ENCODE results near the gene HOXC11. TPM values are rescaled to one million over a fixed set of nuclear protein-coding genes. Genes with fewer than 3 reads are reported as not detected.

The HOXC11 gene
- total RNA-seq, 1 donor from 2014 or later, result not detected

DNA sequence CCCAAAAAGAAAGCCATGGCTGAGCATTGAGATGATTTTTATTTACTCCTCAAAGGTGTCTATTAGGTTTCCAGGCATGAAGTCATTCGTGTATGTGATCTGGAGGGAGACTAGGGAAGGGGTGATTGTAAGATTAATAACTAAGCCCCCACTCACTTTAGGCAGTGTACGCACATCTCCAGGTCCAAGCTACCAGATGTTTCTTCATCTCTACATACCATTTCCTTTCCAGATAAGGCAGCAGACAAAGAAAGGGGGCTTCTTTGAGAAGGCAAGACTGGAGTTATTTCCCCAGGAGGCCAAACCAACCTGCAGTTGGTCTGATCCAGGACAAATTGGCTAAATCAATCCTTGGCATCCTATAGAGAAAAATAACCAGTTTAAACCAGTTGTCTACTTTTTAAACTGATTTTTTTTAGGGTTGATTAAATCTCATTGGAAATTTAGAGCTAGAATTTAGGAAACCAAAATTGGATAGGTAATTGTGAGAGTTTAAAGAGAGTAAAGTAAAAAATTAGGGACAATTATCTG, 30.4 kb upstream of the HOXC11 start:
- no peak for DNase-seq

DNA sequence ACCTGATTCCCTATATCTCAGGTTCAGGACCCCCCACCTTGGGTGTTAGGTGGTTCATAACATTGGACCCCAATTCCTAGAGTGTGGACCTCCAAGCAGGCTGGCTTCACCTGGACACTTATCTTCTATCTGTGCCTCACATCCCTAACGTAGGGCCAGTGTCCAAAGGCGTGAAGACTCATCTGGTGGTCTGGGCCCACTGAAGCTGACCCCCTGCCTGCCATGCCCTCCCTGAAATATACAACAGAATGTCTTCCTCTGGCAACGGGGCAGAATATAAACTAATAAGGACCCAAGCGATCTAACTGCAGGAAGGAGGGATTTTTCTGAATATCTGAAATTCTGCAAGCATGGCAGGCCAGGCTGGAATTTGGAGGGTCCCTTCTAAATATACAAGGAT, 28.7 kb upstream of the HOXC11 start:
- DNase-seq, result no peak

DNA sequence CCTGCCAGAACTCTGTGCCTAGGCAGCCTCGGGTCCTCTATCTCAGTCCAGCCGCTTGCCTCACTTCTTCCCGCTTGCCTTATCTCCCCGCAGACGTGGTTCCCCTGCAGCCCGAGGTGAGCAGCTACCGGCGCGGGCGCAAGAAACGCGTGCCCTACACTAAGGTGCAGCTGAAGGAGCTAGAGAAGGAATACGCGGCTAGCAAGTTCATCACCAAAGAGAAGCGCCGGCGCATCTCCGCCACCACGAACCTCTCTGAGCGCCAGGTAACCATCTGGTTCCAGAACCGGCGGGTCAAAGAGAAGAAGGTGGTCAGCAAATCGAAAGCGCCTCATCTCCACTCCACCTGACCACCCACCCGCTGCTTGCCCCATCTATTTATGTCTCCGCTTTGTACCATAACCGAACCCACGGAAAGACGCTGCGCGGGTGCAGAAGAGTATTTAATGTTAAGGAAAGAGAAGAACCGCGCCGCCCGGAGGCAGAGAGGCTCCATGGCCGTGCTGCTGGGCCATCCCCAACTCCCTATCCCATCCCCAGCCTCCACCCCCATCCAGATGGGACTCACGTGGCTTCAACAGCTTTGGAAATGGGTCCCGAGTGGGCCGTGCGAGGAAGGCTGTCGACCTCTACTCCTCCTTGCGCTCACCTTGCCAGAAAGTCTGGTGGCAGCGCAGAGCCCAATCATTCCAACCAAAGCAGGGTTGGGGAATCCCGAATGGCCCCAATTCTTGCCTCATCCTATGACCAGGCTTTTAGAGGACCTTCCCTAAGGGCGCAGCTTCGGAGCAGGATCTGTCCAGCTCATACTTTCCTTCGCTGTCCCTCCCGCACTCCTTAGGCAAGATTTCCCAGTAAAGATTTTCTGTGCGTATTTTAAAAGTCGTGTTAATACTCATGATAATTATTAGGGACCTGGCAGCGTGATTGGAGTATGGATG, 27.7 kb upstream of the HOXC11 start:
- no peak for DNase-seq

DNA sequence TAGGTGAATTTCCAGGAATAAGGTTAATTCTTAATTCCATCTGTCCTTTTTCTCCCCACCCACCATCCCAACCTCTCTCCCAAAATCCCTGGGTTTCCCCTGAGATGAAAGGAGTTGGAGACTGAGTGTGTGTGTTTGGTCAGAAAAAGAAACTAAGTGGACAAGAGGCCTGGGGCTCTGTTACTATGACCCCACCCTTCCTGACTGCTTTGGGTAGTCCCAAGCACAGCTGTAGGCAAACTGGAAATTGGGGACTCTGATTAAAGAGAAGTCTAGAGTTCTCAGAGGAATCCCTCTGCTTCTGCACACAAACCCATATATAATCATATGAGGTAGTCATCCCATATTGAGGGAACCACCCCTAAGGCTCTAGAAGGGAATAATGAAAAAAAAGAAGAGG, 25.2 kb upstream of the HOXC11 start:
- DNase-seq, result no peak

DNA sequence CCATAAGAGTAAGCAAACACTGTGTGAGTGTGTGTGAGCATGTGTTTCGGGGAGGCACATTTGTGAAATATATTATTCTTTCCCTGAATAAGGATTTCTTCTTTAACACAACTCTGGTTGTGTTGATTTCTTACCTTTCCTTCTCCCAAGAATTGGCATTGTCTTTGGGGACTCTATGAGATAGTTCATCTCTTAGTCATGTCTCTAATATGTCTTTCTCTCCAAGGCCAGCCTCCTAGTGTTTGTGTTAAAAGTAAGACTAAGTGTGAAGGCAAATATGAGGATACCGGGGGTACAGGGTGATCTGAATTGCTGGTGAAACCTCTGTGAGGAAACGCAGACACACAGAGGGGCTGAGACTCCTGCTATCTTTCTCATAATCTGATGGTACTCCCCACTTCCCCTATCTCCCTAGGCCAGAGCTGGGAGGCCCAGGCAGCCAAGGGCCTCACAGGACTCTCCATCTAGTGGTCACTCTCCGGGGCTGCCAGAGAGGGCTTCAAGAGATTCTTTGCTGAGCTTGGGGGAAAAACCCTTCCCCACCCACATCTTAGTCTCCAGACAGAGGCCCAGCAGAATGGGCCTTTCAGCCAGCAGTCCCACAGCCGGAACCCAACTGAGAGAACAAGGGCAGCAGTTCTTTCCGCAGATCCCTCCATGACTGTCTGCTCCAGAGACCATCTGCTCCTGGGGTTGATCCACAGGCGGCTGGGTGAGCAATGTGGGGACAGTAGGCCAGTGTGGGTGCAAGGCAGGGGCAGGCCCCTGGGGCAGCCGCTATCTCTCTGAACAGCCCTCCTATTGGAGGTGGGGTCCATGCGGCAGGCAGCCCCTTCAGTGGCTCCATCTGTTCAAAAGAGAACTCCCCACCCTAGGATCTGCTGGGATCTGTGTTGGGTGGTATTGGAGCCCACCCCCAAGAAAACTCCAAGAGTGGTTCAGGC, 24.0 kb upstream of the HOXC11 start:
- no peak for DNase-seq

DNA sequence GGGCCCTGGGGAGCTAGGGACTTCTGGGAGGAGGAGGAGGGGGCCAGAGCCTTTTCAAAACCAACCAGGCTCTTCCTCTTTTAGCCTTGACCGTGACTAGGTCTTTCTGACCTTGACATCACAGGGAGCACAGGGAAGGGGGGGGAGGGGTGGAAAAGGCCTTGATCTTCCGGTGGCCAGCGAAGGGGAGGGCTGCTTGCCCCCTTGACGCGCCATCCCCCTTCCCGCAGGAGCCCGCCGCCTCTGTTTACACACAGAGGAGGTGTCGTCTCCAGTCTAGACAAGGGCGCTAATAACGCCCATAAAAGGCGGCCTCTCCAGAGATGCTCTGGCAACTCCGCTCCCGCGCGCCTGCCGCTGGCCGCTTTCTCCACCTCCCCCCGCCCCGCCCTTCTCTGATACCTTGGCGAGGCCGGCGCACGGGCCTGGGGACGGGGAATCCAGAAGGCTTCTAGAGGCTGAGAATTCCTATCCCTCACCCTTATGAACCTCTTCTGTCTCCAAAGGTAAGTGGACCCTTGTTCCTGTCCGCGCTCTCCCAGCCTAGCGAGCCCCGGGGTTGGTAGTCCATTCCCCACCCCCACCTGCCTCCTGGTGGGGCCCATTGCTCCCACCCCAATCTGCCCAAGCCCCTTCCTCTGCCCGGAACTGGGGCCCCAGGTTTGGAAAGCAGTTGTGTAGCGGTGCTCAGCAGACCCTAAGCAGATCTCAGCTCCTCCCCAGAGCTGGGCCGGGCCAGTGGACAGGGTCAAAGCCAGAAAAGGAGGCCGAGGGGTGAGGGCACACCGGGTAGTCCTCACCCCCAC, 23.1 kb upstream of the HOXC11 start:
- no peak for DNase-seq

DNA sequence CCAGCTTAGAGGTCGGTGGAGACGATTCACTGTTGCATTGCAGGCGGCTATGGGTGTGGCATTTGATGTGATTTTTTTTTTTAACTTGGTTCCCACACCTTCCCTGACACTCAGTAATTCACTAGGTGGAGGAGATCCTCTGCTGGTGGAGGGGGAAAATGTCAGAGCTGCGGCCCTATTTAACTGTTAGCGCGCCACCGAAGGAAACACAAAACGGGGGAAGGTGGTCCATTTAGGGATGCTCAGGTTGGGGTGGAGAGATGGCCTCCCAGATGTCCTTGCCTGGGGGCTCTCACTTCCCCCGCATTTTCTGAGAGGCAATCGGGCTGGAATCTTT, 22.5 kb upstream of the HOXC11 start:
- no peak for DNase-seq

DNA sequence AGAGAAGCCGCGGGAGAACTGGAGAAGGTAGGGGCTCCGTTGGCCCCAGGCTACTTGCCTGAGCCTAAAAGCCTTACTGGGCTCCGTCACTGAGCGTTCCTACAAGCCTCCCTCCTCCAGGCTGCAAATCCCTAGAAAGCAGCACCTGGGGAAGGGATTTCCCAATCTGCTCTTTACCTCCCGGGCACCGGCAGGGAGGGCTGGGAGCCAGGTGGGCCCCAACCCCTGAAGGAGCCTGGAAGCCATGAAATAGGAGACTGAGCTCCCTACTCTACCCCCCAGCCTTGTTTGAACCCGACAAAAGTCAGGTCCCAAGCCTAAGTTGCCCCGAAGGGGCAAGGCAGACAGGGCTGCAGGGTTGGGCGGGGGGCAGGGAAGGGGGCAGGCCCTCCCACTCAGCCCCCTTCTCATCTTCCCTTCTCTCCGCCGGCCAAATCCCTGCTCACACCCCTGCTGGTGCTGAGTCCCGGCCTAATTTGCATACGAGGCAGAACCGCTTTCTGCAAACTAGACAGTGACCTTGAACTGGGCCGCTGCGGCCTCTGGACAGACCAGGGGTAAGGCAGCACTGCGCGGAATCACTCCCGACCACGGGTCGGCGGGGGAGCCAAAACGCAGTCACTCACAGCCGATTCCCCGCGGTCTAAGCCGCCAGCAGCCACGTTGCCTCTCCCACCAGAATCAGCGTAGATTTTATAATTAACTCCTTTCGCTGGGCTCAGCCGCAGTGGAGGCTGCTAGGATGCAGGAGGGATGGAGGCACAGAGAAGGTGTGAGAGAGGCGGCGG, 21.9 kb upstream of the HOXC11 start:
- DNase-seq, result no peak

DNA sequence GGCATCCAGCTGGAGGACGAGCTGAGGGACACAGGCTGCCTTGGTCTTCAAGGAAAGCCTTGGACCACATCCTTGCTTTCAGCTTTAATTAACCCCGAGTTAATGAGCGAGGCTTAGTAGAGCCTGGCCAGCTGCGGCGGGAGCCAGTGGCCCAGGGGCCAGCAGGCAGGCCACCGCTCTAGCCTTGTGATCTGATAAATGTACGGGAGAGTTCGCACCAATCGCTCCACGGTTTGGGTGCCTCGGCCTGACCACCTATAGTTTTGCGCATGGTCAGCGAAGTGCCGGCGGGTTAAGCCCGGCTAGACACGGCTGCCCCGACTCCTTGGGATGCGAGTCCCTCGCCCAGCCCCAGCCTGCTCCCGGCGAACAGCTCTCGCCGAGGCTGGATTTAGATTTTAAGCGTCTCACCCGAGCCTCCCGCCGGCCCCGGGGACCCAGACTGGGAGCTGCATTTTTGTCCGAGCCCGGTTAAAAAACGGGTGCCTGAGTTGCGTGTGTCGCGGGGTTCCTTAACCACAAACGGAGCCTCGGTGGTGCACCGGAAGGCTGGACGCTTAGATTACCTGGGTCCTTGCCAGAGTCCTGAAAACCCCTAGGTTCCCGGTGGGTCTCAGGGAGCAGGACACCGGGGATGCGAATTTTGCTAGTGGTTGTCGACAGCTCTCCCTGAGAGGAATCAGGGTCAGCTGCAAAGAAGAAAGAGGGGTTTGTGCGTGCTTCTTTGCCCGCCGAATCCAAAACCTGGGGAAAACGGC, 21.2 kb upstream of the HOXC11 start:
- DNase-seq, result no peak

DNA sequence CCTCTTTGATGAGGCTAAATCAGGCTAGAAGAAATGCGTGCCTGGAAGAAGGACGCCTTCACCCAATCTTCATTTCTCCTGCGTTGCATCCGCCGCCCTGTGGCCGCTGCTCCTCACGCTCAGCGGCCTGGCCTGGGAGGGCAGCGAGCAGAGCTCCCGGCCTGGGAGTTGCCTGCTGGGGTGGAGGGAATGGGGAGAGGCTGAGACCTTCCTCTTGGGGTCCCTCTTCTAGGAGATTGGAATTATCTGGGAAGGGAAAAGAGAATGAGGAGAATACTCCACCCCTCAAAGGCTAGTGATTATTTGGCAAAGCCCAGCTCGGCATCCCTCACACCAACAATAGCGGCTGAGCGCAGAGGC, 20.6 kb upstream of the HOXC11 start:
- DNase-seq, result no peak

DNA sequence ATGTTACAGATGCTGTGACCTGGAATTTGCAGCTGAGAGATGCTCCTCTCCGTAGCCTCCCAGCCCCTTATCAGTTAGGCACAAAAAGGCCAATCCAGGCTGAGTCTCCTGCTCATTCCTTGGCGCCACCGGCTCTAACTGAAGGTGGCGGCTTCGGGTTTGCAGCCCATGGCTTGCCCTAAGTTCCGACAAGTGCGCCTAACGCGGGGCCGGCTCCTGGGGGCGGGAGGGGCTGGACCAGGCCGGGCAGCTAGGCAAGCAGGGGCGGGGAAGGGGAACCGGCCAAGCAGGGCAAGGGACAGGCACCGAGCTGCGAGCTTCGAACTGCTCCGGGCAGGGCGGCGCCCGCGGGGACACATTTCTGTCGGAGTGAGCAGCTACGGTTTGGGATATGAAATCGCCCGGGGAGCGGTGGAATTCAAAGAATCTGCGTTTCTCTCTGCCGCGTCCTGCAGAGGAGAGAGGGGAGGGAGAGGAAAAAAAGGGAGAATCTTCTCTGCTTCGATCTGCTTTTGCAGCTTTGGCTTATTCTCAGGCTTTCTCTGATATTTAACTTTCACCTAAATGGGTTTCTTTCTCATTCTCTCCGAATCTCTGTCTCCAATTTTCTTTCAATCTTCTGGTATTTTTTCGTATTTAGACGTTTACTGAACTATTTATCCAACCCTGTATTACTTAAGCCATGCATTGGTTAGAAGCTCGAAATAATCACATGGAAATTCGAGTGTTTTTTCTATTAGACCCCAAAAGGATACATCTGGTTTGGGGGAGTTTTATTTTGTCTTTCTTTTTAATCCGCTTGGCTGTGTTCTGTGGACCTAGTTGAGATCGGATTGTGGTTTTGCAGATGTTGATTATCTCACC, 19.8 kb upstream of the HOXC11 start:
- DNase-seq, result no peak

DNA sequence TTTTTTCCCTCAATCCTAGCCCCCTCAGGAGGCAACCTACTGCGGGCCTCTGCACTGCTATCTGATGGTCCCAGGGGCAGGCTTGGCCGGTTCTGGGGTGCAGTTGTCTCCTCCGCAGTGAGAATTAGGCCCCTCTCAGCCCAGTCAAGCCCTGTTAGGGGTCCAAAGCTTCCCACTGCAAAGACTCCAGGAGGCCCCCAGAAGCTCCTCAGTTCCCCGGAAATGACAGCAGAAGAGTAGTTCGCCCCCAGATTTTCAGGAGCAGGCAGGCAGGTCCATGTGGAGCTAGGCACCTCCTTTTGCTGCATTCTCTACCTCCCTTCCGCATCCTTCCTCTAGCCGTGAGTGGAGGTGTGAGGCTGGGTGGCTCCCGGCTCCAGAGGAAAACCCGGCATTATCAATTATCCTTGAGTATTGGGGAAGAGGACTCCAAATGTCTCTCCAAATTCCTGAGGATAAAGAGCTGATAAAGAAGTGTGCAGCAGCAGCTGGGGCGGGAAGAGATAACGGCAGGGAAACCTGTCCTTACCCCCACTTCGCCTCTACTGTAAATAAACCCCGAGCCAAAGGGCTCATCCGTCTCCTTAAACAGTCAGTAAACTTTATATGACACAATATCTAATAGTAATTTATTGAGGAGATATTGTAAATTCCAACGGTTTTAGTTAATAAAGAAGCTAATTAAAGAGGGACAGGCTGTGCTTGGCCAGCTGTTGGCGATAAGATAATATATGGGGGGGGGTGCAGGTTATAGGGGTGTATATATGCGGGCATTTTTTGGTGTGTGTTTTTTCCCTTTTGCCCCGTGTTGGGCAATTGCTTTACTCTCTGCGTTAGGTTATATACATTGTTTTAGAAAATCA, 18.9 kb upstream of the HOXC11 start:
- no peak for DNase-seq

DNA sequence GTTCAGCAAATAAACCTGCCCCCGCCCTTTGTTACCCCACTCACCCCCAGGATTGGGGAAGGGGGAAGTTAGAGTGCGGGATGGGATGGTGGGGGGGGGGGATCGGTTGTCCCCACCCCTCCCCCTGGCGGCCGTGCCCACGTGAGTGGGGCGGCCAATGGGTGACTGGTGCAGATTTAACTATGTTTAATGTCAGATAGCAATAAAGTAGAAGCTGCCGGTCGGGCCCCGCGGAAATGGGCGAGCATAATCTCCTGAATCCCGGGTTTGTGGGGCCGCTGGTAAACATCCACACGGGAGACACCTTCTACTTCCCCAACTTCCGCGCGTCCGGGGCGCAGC, 18.3 kb upstream of the HOXC11 start, which contains the start of gene HOXC12:
TSS of gene HOXC12 (plus strand) at position 210 of the 342 bp plus-strand sequence. CDS start at position 237, 27 bp downstream.
- no peak for DNase-seq

DNA sequence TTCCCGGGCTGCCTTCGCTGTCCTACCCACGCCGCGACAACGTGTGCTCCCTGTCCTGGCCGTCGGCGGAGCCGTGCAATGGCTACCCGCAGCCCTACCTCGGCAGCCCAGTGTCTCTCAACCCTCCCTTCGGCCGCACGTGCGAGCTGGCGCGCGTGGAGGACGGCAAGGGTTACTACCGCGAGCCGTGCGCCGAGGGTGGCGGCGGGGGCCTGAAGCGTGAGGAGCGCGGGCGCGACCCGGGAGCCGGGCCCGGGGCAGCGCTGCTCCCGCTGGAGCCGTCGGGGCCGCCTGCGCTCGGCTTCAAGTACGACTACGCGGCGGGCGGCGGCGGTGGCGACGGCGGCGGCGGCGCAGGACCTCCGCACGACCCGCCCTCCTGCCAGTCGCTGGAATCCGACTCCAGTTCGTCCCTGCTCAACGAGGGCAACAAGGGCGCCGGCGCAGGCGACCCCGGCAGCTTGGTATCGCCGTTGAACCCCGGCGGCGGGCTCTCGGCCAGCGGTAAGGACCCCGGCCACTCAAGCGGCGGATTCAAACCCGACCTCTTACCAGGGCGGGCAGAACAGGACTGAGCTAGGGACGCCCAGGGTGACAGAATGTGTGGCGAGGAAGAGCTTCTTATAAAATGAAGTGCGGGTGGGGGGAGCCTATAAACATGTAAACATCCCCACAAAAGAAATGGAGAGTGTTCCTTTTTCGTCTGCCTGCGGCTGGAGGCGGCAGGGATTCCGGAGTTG, 17.7 kb upstream of the HOXC11 start:
- DNase-seq, result no peak

DNA sequence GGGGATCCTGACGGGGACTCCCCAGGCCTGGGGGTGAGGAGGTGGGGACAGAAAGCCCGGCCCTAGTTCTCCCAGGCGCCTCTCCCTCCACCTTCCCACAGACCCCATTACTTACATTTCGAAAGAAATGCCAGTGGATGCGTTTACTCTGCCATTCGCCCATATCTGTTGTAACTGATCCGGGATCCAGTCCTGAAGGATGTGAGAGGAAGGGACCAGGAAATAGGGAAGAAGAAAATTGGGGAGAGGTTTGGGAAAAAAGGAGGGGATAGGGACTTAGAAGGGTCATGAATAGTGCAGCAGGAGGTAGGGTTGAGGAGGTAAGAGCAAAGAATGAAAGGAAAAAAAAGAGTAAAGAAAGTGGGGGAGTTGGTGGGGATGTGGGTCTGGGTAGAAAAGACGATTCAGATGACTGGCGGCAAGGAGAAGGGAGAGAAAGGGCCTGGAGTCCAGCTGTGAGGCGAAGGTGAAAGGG, 17.1 kb upstream of the HOXC11 start:
- no peak for DNase-seq

DNA sequence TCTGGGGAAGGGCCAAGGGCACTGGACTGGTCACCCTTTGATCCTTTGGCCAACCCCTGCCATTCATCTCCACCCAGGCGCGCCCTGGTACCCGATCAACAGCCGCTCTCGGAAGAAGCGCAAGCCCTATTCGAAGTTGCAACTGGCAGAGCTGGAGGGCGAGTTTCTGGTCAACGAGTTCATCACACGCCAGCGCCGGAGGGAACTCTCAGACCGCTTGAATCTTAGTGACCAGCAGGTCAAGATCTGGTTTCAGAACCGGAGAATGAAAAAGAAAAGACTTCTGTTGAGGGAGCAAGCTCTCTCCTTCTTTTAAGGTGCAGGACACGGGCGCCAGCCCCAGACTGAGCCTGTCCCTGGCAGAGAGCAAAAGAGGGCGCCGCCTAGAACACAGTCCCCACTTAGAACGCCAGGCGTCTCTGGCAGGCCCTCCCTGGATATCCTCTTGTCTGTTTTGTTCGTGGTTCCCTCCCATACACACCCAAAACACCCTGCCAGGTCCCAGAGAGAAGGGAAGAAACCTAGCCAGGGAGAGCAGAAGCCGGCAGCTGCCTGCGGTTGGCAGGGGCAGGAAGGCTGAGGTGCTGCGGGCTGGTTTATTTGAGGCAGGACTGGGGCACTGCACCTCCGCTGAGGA, 16.6 kb upstream of the HOXC11 start:
- DNase-seq, result no peak

DNA sequence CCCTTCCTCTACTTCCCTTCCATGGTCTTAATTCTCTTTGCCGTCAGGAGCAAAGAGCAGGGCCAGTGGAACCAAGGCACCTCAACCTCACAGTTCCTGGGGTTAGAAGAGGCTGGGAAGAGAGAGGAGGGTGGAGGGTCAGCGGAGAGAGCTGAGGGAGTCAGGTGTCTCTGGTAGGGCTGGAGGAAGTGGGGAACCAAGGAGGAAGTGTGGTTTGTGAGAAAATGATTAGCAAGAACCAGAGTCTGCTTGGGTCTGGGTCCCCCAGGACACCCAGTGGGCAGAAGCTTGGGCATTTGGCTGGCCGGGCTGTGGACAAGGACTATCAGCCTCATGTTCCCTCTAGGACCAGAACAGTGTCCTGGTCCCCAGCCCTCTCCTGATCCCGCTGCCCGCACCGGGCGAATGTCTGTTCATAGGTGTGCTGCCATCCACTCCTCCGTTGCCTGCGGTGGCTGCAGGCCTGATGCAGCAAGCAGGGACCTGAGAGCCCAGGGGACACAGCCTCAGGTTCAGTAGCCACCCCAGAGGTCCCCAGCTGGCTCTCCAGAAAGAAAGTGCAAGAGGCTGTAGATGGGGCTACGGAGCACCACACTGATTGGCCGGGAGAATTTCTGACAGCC, 15.9 kb upstream of the HOXC11 start:
- DNase-seq, result no peak
